Stimulated activated CD4-positive, alpha-beta T cell treated with anti-CD3 and anti-CD28 coated beads, TNF-alpha, amount 100 ng/mL, for 4 hours (primary cell): ENCODE data around the gene NLRP11.
"Not testable (repeated sequence)": the region's sequence is repeated elsewhere in the genome, so short reads cannot be mapped to it uniquely, and the experiment has no call there.

Experiments
- DNase-seq, 3 experiments: peaks; one replicate each; pipeline ENCODE4 v3.0.0-alpha.2; 2020; ENCODE audit warnings: low read depth in 3 of 3

The NLRP11 gene

GRCh38 chr19:55778331-55778730, 53.5 kb downstream of the NLRP11 start:
- DNase-seq = no peak

GRCh38 chr19:55777528-55777927, 54.3 kb downstream of the NLRP11 start:
- DNase-seq = no peak

DNA sequence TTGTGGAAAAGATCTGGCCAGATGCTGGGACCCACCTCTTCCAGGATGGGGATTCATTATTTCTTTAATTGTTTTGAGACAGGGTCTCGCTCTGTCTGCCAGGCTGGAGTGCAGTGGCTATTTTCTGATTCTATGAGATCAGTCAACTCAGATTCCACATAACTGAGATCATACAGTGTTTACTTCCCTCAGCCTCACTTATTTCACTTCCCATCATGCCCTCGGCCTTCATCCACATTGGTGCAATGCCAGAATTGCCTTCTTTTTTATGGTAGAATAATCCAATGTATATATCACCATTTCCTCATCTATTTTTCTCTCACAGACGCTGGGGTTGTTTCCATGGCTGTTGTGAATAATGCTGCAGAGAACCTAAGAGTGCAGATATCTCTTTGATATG, 62.2 kb downstream of the NLRP11 start:
- DNase-seq = not testable (repeated sequence)

GRCh38 chr19:55768818-55769217, 63.0 kb downstream of the NLRP11 start, which contains the start of gene RFPL4AL1:
Gene RFPL4AL1, plus strand, starts transcription at chr19:55769118. Its CDS starts 2,687 bp downstream, at chr19:55771805.
- DNase-seq = not testable (repeated sequence)

DNA sequence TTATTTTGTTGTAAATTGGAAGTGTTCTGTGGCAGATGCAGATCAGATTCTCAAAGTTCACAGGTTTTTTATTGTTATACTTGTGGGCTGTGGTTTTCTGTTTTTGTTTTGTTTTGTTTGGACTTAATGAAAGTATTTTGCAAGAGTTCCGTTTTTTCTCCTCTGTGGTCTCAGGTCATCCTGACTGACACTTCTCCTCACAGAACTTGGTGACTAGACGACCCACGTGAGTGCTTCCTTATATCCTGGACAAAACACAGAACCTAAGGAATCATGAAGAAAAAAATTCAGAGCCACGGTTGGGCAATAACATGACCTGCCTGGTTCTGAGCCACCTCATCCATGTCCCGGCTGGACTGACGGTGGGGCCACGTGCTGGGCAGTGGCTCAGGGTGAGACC, 65.3 kb downstream of the NLRP11 start:
- DNase-seq = no peak

- DNase-seq = not testable (repeated sequence)
Measured at GRCh38 chr19:55758797-55759196, 73.0 kb downstream of the NLRP11 start, which contains the start of gene RFPL4A. Gene RFPL4A, plus strand, starts transcription at chr19:55759097. Its CDS starts 2,704 bp downstream, at chr19:55761801.

DNA sequence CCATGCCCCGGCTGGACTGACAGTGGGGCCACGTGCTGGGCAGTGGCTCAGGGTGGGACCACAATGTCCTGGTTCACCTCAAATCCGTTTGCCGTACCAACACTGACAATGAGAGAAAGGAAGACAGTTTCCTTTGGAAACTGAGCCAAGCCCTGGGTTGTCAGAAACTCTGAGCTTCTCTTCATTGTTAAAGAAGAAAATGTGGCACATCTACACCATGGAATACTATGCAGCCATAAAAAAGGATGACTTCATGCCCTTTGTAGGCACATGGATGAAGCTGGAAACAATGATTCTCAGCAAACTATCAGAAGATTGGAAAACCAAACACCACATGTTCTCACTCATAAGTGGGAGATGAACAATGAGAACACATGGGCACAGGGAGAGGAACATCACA, 75.0 kb downstream of the NLRP11 start:
- DNase-seq = not testable (repeated sequence)

- no peak for DNase-seq
Measured at GRCh38 chr19:55753401-55753800, 78.4 kb downstream of the NLRP11 start.

GRCh38 chr19:55750715-55751114, 81.1 kb downstream of the NLRP11 start:
- no peak for DNase-seq

- no peak for DNase-seq
Measured at GRCh38 chr19:55738302-55738701, 93.5 kb downstream of the NLRP11 start, which contains the start of gene NLRP9. Gene NLRP9, minus strand, starts transcription at chr19:55738402. Its CDS starts 28 bp downstream, at chr19:55738374.
